ENCODE results near the gene HCFC1.
"Not testable (repeated sequence)": the region's sequence is repeated elsewhere in the genome, so short reads cannot be mapped to it uniquely, and the experiment has no call there.

HCFC1 gene

DNA sequence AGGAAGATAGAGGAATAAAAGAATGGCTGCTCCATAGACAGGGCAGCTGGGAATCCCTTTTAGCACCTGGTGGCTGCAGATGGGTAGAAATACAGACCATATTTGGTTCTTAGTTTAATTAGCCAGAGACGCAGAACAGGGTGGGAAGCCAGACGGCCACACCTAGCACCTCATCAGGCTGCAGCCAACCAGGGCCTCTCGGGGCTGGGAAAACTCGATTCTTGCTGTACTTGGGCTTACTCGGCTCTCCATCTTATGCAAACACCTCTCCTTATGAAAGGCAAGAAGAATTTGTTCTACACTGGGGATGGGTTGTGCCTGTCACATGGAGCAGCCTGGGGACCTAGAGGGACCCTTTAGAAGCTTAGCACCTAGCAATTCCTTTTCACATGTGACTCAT, 28.4 kb upstream of the HCFC1 start:
- no peak overlapping the region for H3K4me3 ChIP-seq (ENCODE audit: low read length)
- no peaks in the 10 kb centered on the region for H3K9me3 ChIP-seq (replicated peaks; ENCODE audit: low read length)
- peak overlapping the region; percentile 52 for H3K4me2 ChIP-seq (ENCODE audit: low read length)
- no peaks in the 10 kb centered on the region for H3K27me3 ChIP-seq (ENCODE audit: control insufficient read depth, insufficient read depth, low read length)
- no peak overlapping the region for H3K9ac ChIP-seq (ENCODE audit: low read depth, low read length)
- H3K4me1 ChIP-seq (ENCODE audit: control insufficient read depth, insufficient read depth, low read length), result peaks cover 15% of the 10 kb centered on the region
- H3K36me3 ChIP-seq (ENCODE audit: insufficient read depth, low read length), result no peaks in the 10 kb centered on the region

GRCh38 chrX:153999359-154000037, 27.9 kb upstream of the HCFC1 start:
- Histone ChIP-seq H3K36me3 (ENCODE audit: insufficient read depth, low read length) (no peaks in the 10 kb centered on the region), H3K4me3 (ENCODE audit: low read length) (no peak overlapping the region), H3K9me3 (replicated peaks; ENCODE audit: low read length) (no peaks in the 10 kb centered on the region), H3K27me3 (ENCODE audit: control insufficient read depth, insufficient read depth, low read length) (no peaks in the 10 kb centered on the region), H3K4me1 (ENCODE audit: control insufficient read depth, insufficient read depth, low read length) (peaks cover 15% of the 10 kb centered on the region), H3K9ac (ENCODE audit: low read depth, low read length) (no peak overlapping the region), H3K4me2 (ENCODE audit: low read length) (peak overlapping the region; percentile 52)

DNA sequence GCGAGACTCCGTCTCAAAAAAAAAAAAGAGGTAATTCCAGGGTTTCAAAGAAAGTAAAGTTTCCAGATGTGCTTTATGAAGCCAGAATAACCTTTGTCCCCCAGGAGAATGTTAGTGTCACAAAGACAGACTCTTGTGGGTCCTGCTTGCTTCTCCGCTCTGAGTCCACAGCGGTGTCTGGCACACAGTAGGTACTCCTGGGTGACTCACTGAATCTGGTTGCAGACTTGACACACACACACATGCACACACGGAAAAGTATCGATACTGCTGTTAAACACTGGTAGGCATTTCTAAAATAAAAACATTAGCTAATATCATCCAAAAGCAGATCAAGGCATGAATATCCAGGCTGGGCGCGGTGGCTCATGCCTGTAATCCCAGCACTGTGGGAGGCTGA, 23.9 kb upstream of the HCFC1 start:
- Histone ChIP-seq H3K9me3 (replicated peaks; ENCODE audit: low read length) (no peaks in the 10 kb centered on the region), H3K4me3 (ENCODE audit: low read length) (no peak overlapping the region), H3K9ac (ENCODE audit: low read depth, low read length) (no peak overlapping the region), H3K4me2 (ENCODE audit: low read length) (no peak overlapping the region), H3K27me3 (ENCODE audit: control insufficient read depth, insufficient read depth, low read length) (no peaks in the 10 kb centered on the region), H3K36me3 (ENCODE audit: insufficient read depth, low read length) (no peaks in the 10 kb centered on the region), H3K4me1 (ENCODE audit: control insufficient read depth, insufficient read depth, low read length) (peaks cover 4% of the 10 kb centered on the region)

DNA sequence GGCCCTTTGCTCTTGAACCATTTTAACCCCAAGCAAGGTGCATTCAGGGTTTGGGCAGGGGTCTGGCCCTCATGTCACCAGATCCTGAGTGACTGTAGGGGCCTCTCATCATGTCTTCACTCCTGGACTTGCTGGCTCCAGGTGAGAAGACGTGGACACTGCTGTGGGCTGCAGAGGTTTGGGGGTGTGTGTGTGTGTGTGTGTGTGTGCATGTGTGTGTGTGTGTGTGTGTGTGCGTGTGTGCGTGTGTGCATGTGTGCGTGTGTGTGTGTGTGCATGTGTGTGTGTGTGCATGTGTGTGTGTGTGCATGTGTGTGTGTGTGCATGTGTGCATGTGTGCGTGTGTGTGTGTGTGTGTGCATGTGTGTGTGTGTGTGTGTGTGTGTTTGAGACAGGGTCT, 22.8 kb upstream of the HCFC1 start:
- H3K4me3 ChIP-seq (ENCODE audit: low read length); H3K27me3 ChIP-seq (ENCODE audit: control insufficient read depth, insufficient read depth, low read length); H3K36me3 ChIP-seq (ENCODE audit: insufficient read depth, low read length); H3K9ac ChIP-seq (ENCODE audit: low read depth, low read length); H3K4me1 ChIP-seq (ENCODE audit: control insufficient read depth, insufficient read depth, low read length); H3K4me2 ChIP-seq (ENCODE audit: low read length); H3K9me3 ChIP-seq (replicated peaks; ENCODE audit: low read length): not testable (repeated sequence)

GRCh38 chrX:153993978-153994377, 22.4 kb upstream of the HCFC1 start:
- no peaks in the 10 kb centered on the region for H3K27me3 ChIP-seq (ENCODE audit: control insufficient read depth, insufficient read depth, low read length)
- H3K9me3 ChIP-seq (replicated peaks; ENCODE audit: low read length), result no peaks in the 10 kb centered on the region
- no peak overlapping the region for H3K4me2 ChIP-seq (ENCODE audit: low read length)
- H3K9ac ChIP-seq (ENCODE audit: low read depth, low read length), result no peak overlapping the region
- no peaks in the 10 kb centered on the region for H3K36me3 ChIP-seq (ENCODE audit: insufficient read depth, low read length)
- no peak overlapping the region for H3K4me3 ChIP-seq (ENCODE audit: low read length)
- H3K4me1 ChIP-seq (ENCODE audit: control insufficient read depth, insufficient read depth, low read length), result no peaks in the 10 kb centered on the region

GRCh38 chrX:153993079-153993478, 21.5 kb upstream of the HCFC1 start:
- no peaks in the 10 kb centered on the region for H3K27me3 ChIP-seq (ENCODE audit: control insufficient read depth, insufficient read depth, low read length)
- no peaks in the 10 kb centered on the region for H3K36me3 ChIP-seq (ENCODE audit: insufficient read depth, low read length)
- H3K4me1 ChIP-seq (ENCODE audit: control insufficient read depth, insufficient read depth, low read length), result no peaks in the 10 kb centered on the region
- H3K9me3 ChIP-seq (replicated peaks; ENCODE audit: low read length), result no peaks in the 10 kb centered on the region
- no peak overlapping the region for H3K9ac ChIP-seq (ENCODE audit: low read depth, low read length)
- no peak overlapping the region for H3K4me3 ChIP-seq (ENCODE audit: low read length)
- no peak overlapping the region for H3K4me2 ChIP-seq (ENCODE audit: low read length)

- Histone ChIP-seq H3K9me3 (replicated peaks; ENCODE audit: low read length) (no peaks in the 10 kb centered on the region), H3K4me1 (ENCODE audit: control insufficient read depth, insufficient read depth, low read length) (no peaks in the 10 kb centered on the region), H3K27me3 (ENCODE audit: control insufficient read depth, insufficient read depth, low read length) (no peaks in the 10 kb centered on the region), H3K9ac (ENCODE audit: low read depth, low read length) (no peak overlapping the region), H3K4me3 (ENCODE audit: low read length) (no peak overlapping the region), H3K36me3 (ENCODE audit: insufficient read depth, low read length) (no peaks in the 10 kb centered on the region), H3K4me2 (ENCODE audit: low read length) (no peak overlapping the region)
These were observed 20.6 kb upstream of the HCFC1 start for GRCh38 chrX:153992180-153992579.

GRCh38 chrX:153991013-153991580, 19.5 kb upstream of the HCFC1 start:
- no peak overlapping the region for H3K9ac ChIP-seq (ENCODE audit: low read depth, low read length)
- H3K27me3 ChIP-seq (ENCODE audit: control insufficient read depth, insufficient read depth, low read length), result no peaks in the 10 kb centered on the region
- H3K9me3 ChIP-seq (replicated peaks; ENCODE audit: low read length), result no peaks in the 10 kb centered on the region
- no peak overlapping the region for H3K4me2 ChIP-seq (ENCODE audit: low read length)
- no peaks in the 10 kb centered on the region for H3K4me1 ChIP-seq (ENCODE audit: control insufficient read depth, insufficient read depth, low read length)
- H3K4me3 ChIP-seq (ENCODE audit: low read length), result no peak overlapping the region
- H3K36me3 ChIP-seq (ENCODE audit: insufficient read depth, low read length), result no peaks in the 10 kb centered on the region

DNA sequence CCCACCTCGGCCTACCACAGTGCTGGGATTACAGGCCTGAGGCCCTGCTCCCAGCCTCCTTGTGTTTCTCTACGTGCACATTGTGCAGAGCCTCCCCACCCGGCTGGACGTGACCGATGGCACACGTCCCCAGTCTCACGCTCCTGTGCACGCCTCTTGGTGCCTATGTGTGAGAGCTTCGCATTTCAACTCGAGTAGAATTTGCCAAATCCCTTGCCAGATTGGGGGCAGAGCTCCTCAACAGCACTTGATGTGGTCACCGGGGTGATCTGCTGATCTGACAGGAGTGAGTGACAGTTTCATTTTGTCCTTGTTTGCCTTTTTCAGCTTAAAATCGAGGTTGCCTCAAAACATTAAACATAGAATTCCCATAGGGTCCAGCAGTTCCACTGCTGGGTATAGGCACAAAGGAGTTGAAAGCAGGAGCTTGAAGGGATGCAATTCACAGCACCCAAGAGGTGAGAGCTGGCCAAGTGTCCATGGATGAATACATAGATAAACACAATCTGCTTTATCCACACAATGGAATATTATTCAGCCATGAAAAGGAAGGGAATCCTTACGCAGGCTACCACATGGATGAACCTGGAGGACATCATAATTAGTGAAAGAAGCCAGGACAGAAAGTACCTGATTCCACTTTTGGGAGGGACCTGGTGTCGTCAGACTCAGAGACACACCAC, 18.5 kb upstream of the HCFC1 start:
- H3K9me3 ChIP-seq (replicated peaks; ENCODE audit: low read length), result no peaks in the 10 kb centered on the region
- H3K27me3 ChIP-seq (ENCODE audit: control insufficient read depth, insufficient read depth, low read length), result no peaks in the 10 kb centered on the region
- no peak overlapping the region for H3K4me2 ChIP-seq (ENCODE audit: low read length)
- H3K36me3 ChIP-seq (ENCODE audit: insufficient read depth, low read length), result no peaks in the 10 kb centered on the region
- no peak overlapping the region for H3K4me3 ChIP-seq (ENCODE audit: low read length)
- H3K9ac ChIP-seq (ENCODE audit: low read depth, low read length), result no peak overlapping the region
- H3K4me1 ChIP-seq (ENCODE audit: control insufficient read depth, insufficient read depth, low read length), result peaks cover 6% of the 10 kb centered on the region

DNA sequence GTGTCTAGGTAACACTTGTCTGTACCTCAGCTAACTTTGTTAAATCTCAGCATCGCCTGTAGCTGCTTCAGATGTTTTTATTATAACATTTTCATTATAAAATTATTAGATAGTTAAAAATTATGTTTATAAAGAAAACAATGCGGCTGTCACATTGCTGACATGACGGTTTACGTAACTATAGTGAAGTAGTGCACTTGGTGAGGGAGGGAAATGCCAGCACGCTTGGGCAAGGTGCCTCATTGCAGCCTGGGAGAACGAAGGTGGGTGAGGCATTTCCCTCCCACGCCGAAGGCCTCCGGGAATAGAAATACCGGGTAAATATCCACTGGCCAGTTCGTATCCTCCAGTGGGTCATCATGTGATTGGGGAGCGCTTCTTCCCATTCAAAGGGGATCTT, 16.9 kb upstream of the HCFC1 start:
- Histone ChIP-seq H3K4me1 (ENCODE audit: control insufficient read depth, insufficient read depth, low read length) (peaks cover 12% of the 10 kb centered on the region), H3K9me3 (replicated peaks; ENCODE audit: low read length) (no peaks in the 10 kb centered on the region), H3K4me2 (ENCODE audit: low read length) (no peak overlapping the region), H3K27me3 (ENCODE audit: control insufficient read depth, insufficient read depth, low read length) (no peaks in the 10 kb centered on the region), H3K4me3 (ENCODE audit: low read length) (no peak overlapping the region), H3K9ac (ENCODE audit: low read depth, low read length) (no peak overlapping the region), H3K36me3 (ENCODE audit: insufficient read depth, low read length) (no peaks in the 10 kb centered on the region)

GRCh38 chrX:153984351-153985178, 12.9 kb upstream of the HCFC1 start:
- Histone ChIP-seq H3K36me3 (ENCODE audit: insufficient read depth, low read length) (peaks cover 3% of the 10 kb centered on the region), H3K4me3 (ENCODE audit: low read length) (no peak overlapping the region), H3K4me2 (ENCODE audit: low read length) (no peak overlapping the region), H3K9me3 (replicated peaks; ENCODE audit: low read length) (no peaks in the 10 kb centered on the region), H3K4me1 (ENCODE audit: control insufficient read depth, insufficient read depth, low read length) (peaks cover 12% of the 10 kb centered on the region), H3K9ac (ENCODE audit: low read depth, low read length) (peak overlapping the region; percentile 69), H3K27me3 (ENCODE audit: control insufficient read depth, insufficient read depth, low read length) (no peaks in the 10 kb centered on the region)

Data from skeletal muscle satellite cell (primary cell).